ENCODE measurements around the gene CCDC192.

CCDC192 gene

GRCh38 chr5:127892467-127893207 is 189.4 kb downstream of the CCDC192 start:
- DNase-seq = peak; percentile 14

DNA sequence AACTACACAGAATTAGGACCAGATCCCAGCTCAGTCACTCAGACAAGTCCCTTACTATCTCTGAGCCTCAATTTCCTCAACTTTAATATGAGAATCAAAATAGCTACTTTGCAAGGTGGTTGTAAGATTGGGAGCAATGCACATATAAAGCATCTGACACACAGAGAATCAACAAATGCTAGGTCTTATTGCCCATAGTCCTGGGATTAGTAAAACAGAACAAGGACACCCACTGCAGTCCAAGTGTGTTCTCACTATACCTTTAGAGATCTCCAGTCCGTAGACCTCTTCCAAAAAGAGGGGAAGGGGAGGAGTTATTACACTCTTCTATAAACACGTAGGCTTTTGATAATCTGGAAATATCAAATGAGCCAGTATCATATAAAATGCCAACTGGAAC is 190.0 kb downstream of the CCDC192 start:
- DNase-seq = no peak

DNA sequence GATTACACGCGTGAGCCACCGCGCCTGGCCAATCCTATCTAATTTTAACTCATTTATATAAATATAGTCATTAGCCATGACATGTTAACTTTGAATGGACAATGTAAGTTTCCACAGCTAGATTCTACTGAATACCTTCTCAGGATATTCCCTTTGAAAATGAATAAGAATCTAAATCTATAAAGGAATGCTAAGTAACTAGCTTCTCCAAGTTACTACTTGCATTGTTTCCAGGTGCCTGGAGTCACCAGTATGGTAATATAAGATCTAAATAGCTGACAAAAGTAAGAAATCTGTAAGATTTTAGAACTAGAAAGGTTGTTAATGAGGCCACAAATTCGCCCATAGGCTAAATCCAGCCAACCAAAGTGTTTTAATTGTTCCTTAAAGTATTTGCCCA is 191.3 kb downstream of the CCDC192 start:
- no peak for DNase-seq

DNA sequence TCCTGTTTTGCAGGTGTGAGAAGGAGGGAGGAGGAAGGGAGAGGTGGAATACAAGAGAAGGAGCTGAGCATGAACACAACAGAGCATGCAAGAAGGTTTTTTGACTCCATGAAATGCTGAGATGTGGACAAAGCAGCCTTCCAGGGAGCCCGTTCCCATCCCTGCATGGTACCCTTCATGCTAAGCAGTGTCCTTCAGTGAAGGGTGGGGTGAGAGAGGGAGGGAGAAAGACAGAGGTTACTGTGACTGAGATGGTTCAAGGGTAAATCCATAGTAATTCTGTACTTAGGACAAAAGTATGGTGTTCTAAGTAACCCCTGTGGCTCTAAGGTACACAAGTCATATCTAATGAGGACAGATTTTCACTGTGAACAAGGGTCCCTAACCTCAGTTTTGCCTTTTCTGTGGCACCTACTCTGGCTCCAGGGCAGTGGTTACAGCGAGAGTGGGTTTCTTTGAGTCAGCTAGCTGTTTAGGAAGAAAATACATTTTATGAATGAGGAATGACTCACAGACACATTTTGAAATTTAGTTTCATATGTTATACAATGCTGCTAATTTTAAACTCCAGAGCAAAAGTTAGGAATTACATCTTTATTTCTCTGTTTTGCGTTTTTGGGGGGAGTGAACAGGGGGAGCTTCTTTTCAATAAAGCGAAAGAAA is 195.5 kb downstream of the CCDC192 start:
- no peak for DNase-seq

DNA sequence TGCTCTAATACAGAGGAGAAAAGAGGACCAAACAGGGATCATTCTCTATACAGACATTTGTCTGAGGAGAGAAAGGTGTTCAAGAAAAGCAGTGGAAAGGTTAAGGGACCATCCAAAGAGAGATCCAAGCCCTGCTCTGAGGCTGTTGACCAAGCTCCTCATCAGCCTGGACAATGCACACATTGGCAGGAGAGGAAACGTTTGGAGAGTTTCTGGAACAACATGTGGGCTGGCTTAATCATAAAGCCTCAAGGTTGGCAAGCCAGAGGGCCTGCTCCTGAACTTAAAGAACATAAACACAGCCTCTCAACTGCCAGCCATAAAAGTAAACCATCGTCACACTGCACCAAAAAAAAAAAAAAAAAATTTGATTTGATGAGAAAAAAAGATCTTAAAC is 196.0 kb downstream of the CCDC192 start:
- DNase-seq = no peak

DNA sequence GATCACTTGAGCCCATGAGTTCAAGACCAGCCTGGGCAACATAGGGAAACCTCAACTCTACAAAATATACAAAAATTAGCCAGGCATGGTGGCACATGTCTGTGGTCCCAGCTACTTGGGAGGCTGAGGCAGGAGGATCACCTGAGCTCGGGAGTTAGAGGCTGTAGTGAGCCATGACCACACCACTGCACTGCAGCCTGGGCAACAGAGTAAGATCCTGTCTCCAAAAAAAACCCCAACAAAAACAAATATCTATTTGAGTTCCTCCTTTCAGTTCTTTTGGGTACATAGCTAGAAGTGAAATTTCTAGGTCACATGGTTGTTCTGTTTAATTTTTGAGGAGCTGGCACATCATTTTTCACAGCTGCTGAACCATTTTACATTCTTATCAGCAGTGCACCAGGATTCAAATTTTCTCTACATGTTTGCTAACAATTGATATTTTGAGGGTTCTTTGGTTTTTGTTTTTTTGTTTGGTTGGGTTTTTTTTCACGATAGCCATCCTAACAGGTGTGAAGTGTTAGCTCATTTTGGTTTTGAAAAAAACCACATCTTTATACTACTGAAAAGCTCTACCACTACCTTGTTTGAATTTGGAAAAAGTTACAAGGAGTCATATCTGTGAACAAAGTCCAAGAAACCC is 203.5 kb downstream of the CCDC192 start:
- DNase-seq = no peak

- no peak for DNase-seq
Measured at GRCh38 chr5:127907907-127908306, 204.7 kb downstream of the CCDC192 start.

DNA sequence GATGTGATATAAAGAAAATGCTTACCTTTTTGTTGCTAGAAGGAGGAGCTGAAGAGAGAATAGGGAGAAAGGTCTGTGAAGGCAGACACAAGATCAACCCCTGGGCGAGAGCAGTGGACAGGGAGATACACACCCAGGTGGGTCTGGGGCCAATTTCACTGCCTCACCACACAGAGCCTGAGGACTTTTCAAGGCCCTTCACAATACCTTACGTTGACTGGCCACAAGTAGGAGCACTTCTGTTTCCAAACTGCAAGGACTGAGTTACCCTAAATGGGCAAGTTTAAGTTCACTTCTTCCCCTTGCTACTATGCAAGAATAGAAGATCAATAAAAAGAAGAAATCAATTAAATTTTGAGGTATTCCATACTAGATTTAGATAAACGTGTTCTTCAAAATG is 205.9 kb downstream of the CCDC192 start:
- no peak for DNase-seq

GRCh38 chr5:127909821-127910220 is 206.6 kb downstream of the CCDC192 start:
- no peak for DNase-seq

DNA sequence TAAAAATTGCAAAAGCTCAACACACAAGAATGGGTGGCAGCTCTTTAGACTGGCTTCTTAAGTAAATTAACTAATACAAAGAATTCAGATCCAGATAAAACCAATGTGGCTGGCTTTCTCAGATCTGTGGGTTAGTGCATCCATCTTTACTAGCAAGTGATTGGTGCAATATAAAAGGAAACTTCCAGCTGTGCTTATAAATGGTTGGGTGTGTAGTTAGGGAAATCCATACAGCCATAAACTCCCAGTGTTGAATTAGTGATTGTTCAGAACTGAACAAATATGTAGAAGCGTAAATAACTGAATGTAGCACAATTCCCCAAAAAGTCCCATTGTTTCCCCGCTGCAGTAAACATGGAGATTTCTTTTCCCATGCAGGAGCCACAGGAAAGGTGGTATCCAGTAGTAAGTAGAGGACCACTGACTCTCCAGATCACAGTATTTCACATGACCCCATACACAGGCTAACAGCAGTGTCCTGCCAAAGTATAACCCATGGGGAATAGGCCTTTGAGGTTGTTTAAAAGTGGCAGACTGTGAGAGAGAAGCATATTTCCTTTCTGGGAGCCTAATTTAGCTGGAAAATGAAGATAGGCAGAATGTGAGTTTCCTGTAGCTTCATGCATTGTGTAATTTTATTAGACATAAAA is 207.2 kb downstream of the CCDC192 start:
- no peak for DNase-seq

DNA sequence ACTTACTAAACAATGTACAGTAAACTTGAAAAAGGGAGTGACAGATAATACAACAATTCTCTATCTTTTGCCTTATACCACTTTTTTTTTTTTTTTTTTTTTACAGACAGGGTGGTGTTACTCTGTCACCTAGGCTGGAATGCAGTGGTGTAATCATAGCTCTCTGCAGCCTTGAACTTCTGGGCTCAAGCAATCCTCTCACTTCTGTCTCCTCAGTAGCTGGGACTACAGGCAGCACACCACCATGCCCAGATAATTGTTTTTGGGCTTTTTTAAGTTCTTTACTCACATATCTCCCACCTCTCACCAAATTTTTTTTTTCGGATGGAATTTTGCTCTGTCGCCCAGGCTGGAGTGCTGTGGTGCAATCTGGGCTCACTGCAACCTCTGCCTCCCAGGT is 208.4 kb downstream of the CCDC192 start:
- DNase-seq = no peak

DNA sequence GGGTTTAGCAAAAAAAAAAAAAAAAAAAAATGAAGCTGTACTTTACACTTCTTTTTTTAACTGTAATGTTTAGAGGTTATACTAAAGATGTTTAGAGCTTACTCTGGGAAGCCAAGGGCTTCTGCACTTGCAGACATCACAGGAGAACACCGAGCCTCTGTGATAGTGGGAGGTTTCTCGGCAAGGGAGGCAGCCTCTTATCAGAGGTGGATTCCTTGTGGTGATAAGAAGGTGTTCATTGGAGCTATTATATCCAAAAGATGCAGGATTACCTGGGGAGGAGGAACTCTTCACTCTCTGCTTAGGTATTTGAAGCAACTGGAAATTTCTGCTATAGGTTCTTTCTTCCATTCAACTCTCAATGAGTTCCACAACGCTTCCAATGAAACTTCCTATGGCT is 209.2 kb downstream of the CCDC192 start:
- no peak for DNase-seq

DNA sequence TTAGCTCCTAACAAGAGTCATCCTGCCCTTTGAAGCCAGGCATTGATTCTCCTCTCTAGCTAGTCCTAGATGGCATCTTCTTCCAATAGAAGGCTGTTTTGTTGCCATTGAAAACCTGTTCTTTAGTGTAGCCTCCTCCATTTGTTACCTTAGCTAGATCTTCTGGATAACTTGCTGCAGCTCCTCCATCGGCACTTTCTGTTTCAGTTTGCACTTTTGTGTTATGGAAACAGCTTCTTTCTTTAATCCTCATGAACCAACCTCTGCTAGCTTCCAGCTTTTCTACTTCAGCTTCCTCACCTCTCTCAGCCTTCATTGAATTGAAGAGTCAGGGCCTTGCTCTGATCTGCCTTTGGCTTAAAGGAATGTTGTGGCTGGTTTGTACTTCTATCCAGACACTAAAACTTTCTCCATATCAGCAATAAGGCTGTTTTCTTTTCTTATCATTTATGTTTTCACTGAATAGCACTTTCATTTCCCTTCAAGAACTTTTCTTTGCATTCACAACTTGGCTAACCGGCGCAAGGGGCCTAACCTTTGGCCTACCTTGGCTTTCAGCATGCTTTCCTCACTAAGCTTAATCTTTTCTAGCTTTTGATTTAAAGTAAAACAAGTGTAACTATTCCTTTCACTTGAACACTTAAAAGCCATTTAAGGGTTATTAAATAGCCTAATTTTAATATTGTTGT is 213.8 kb downstream of the CCDC192 start:
- no peak for DNase-seq

GRCh38 chr5:127919006-127919796 is 216.0 kb downstream of the CCDC192 start:
- DNase-seq = no peak

DNA sequence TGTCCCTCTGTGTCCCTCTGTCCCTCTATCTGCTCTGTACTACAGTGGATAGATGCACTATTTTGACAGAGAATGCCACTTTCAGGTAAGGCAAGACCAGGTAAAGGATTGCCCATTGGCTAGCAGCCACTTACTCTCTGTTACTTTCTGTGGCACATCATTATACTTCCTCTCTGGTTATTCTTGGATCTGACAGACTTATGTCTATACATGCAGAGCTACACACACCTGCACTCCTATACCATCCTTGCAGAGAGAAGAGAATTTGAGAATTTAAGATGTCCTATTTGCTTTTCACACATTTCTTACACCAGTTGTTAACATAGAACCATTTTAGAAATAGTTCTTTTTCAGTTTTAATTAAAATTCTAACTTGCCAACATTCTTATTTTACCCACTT is 216.6 kb downstream of the CCDC192 start:
- DNase-seq = no peak

- no peak for DNase-seq
Measured at GRCh38 chr5:127920936-127921335, 217.7 kb downstream of the CCDC192 start.

DNA sequence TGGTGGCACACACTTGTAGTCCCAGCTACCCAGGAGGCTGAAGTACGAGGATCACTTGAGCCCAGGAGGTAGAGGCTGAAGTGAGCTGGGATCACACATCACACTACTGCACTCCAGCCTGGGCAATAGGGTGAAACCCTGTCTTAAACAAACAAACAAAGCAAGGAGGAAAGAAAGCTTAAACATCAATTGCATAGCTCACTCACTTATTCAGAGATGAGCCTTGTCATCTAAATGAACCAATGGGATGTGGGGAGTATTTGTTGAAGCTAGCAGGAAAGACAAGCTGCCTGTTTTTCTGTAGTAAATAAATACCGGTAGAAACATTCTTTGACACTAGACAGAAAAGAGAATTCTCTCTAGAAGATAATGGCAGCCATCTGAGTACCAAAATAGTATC is 219.4 kb downstream of the CCDC192 start:
- DNase-seq = no peak

GRCh38 chr5:127923804-127924570 is 220.8 kb downstream of the CCDC192 start:
- DNase-seq = no peak

GRCh38 chr5:127924606-127925005 is 221.4 kb downstream of the CCDC192 start:
- DNase-seq = peak; percentile 61

GRCh38 chr5:127925916-127926315 is 222.7 kb downstream of the CCDC192 start:
- peak; percentile 65 for DNase-seq

GRCh38 chr5:127926974-127927373 is 223.8 kb downstream of the CCDC192 start:
- DNase-seq = no peak
